A549 (cell line): Measurements from ENCODE around the gene EME2.

Source experiments
- BHLHE40 ChIP-seq: IDR thresholded peaks from 2 replicates; pipeline ENCODE4 v1.6.1; 2012; ENCODE audit warnings: low read depth, low read length, inconsistent platforms
- HOXA7 ChIP-seq: fragments of 250-450 bp; sonication (Bioruptor Pico); IDR thresholded peaks from 2 replicates; pipeline ENCODE4 v1.5.0; 2020; ENCODE audit warnings: mild to moderate bottlenecking, moderate library complexity
- SMC3 ChIP-seq: fragments of >200 bp; sonication (Bioruptor Twin); formaldehyde crosslinking; IDR thresholded peaks from 3 replicates; pipeline ENCODE4 v1.6.1; 2018; ENCODE audit warnings: inconsistent platforms
- TP53 ChIP-seq: fragments of 250-450 bp; sonication (Bioruptor Pico); IDR thresholded peaks from 2 replicates; pipeline ENCODE4 v1.5.0; 2021; ENCODE audit warnings: mild to moderate bottlenecking, moderate library complexity
- TF ChIP-seq, protein P1 (sequence below): fragments of >200 bp; sonication (Bioruptor Twin); formaldehyde crosslinking; IDR thresholded peaks from 3 replicates; pipeline ENCODE4 v1.5.1; 2016
- TF ChIP-seq, protein P2 (sequence below): fragments of 200-600 bp; sonication (generic); IDR thresholded peaks from 2 replicates; pipeline ENCODE4 v1.6.1; 2016; ENCODE audit warnings: antibody characterized with exemption, mild to moderate bottlenecking, moderate library complexity
- TF ChIP-seq, protein P3 (sequence below): IDR thresholded peaks from 2 replicates; pipeline ENCODE4 v1.6.1; 2012
- TF ChIP-seq, protein P4 (sequence below): fragments of 450-650 bp; IDR thresholded peaks from 2 replicates; pipeline ENCODE4 v1.6.1; 2014; ENCODE audit warnings: antibody characterized with exemption
- TF ChIP-seq, protein P5 (sequence below): fragments of 150-350 bp; IDR thresholded peaks from 2 replicates; pipeline ENCODE4 v1.6.1; 2014; ENCODE audit warnings: low read depth, mild to moderate bottlenecking, low read length

DNA sequence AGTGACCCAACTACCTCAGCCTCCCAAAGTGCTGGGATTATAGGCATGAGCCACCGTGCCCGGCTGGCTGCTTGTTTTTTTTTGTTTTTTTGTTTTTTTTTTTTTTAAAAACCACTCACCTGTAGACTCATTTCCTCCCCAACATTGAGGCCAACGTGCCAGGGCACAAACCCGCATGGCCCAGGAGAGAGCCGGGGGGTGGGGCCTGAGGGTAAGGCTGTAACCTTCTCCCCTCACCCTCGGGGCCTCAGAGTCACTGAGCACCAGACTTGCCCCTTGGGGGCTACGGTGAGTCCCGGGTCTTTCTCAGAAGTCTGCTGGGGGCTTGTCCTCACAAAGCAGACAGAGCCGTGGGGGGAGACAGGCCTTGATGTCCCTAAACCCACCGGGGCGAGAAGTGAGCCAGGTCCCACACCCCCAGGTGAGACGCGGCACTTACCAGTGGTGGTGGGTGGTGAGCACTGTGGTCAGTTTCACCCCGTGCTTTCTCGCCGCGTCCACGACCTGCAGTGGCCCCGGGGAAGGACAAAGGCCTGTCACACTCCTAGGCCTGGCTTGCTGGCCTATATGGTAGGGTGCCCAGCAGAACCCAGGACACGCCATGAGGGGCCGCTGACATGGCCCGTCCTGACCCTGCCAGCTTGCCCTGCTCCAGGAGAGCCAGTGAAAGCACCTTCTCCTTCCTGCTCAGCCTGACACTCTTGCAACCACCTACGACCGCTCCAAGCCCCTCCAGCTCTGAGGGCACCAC lies 49.4 kb downstream of the EME2 start:
- no peak for TF ChIP-seq HOXA7 (CRISPR knock-in tag)
- no peak for TF ChIP-seq BHLHE40
- TF ChIP-seq, protein P1, sequence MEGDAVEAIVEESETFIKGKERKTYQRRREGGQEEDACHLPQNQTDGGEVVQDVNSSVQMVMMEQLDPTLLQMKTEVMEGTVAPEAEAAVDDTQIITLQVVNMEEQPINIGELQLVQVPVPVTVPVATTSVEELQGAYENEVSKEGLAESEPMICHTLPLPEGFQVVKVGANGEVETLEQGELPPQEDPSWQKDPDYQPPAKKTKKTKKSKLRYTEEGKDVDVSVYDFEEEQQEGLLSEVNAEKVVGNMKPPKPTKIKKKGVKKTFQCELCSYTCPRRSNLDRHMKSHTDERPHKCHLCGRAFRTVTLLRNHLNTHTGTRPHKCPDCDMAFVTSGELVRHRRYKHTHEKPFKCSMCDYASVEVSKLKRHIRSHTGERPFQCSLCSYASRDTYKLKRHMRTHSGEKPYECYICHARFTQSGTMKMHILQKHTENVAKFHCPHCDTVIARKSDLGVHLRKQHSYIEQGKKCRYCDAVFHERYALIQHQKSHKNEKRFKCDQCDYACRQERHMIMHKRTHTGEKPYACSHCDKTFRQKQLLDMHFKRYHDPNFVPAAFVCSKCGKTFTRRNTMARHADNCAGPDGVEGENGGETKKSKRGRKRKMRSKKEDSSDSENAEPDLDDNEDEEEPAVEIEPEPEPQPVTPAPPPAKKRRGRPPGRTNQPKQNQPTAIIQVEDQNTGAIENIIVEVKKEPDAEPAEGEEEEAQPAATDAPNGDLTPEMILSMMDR = no peak
- TF ChIP-seq SMC3 = no peak
- TF ChIP-seq TP53 (CRISPR knock-in tag) = no peak
- TF ChIP-seq, protein P2, sequence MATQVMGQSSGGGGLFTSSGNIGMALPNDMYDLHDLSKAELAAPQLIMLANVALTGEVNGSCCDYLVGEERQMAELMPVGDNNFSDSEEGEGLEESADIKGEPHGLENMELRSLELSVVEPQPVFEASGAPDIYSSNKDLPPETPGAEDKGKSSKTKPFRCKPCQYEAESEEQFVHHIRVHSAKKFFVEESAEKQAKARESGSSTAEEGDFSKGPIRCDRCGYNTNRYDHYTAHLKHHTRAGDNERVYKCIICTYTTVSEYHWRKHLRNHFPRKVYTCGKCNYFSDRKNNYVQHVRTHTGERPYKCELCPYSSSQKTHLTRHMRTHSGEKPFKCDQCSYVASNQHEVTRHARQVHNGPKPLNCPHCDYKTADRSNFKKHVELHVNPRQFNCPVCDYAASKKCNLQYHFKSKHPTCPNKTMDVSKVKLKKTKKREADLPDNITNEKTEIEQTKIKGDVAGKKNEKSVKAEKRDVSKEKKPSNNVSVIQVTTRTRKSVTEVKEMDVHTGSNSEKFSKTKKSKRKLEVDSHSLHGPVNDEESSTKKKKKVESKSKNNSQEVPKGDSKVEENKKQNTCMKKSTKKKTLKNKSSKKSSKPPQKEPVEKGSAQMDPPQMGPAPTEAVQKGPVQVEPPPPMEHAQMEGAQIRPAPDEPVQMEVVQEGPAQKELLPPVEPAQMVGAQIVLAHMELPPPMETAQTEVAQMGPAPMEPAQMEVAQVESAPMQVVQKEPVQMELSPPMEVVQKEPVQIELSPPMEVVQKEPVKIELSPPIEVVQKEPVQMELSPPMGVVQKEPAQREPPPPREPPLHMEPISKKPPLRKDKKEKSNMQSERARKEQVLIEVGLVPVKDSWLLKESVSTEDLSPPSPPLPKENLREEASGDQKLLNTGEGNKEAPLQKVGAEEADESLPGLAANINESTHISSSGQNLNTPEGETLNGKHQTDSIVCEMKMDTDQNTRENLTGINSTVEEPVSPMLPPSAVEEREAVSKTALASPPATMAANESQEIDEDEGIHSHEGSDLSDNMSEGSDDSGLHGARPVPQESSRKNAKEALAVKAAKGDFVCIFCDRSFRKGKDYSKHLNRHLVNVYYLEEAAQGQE = no peak
- TF ChIP-seq, protein P3, sequence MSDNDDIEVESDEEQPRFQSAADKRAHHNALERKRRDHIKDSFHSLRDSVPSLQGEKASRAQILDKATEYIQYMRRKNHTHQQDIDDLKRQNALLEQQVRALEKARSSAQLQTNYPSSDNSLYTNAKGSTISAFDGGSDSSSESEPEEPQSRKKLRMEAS = no peak
- TF ChIP-seq, protein P4, sequence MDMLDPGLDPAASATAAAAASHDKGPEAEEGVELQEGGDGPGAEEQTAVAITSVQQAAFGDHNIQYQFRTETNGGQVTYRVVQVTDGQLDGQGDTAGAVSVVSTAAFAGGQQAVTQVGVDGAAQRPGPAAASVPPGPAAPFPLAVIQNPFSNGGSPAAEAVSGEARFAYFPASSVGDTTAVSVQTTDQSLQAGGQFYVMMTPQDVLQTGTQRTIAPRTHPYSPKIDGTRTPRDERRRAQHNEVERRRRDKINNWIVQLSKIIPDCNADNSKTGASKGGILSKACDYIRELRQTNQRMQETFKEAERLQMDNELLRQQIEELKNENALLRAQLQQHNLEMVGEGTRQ = no peak
- TF ChIP-seq, protein P5, sequence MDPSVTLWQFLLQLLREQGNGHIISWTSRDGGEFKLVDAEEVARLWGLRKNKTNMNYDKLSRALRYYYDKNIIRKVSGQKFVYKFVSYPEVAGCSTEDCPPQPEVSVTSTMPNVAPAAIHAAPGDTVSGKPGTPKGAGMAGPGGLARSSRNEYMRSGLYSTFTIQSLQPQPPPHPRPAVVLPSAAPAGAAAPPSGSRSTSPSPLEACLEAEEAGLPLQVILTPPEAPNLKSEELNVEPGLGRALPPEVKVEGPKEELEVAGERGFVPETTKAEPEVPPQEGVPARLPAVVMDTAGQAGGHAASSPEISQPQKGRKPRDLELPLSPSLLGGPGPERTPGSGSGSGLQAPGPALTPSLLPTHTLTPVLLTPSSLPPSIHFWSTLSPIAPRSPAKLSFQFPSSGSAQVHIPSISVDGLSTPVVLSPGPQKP = no peak
